HG03060 (cell line): ENCODE data around the gene IL36B.

ENCODE experiments used
- ATAC-seq: cut with Tn5 transposase; IDR thresholded peaks from one replicate; pipeline ENCODE4 v1.9.1; 2021; ENCODE audit warnings: low read depth, moderate number of reproducible peaks; ENCODE audit not compliant: unreplicated experiment

Gene IL36B

DNA sequence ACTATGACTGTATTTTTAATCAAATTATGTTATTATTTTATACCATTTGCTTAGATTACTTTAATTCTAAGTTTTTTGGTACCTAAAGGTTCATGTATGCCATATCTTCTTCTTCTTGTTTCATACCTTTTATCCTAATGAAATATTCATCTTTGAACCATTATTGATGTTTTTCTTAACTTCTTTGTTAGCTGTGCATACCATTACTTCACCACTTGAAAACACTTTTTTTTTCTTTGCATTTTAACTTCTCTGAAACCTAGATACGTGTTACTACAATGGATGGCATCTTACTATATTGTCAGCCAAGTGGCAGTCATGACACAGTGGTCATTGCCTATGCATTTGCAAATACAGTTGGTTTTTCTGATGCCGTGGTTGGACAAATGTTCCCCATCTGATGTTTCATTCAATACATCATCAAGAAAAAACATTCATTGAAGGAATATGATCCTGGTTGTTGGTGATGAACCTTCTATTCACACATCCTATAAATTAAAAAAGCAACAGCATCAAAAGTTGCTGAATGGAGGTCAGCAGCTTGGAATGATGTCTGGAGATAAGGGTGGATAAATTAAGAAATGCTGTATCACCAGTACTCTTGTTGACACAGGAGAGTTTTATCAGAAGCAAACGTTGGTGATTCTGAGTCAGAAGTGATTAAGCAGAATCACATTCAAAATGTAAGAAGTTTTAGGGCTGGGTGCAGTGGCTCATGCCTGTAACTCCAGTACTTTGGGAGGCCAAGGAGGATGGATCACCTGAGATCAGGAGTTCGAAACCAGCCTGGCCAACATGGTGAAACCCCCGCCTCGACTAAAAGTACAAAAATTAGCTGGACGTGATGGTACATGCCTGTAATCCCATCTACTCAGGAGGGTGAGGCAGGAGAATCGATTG is 40.0 kb downstream of the IL36B start:
- no peak for ATAC-seq

DNA sequence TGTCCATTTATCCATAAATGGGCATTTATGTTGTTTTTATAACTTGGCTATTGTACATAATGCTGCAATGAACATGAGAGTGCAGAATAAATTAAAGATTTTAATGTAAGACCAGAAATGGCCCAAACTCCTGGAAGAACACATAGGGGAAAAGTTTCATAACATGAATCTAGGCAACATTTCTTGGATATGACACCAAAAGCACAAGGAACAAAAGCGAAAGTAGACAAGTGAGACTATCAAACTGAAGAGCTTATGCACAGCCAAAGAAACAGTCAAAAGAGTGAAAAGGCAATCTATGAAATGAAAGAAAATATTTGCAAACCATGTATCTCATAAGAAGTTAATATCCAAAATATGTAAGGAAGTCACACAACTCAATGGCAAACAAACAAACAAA is 41.6 kb downstream of the IL36B start:
- no peak for ATAC-seq

DNA sequence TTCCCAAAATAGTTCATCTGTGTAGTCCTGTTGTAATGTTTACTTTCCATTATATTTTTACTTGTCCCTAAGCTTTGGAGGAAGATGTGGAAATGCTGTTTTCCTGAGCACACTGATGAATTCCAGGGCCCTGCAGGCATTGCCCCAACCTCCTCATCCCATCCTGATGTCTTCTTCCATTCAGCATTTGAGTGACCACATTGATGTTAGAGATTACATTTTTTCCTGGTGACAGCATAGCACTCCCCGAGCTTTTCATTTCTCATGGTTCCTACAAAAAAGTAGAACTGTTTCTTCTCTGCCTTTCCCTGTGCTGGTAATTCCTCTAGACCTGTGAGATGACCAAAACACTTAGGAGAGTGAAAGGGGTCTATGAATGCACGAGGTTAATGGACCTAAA is 42.6 kb downstream of the IL36B start:
- ATAC-seq, result no peak

DNA sequence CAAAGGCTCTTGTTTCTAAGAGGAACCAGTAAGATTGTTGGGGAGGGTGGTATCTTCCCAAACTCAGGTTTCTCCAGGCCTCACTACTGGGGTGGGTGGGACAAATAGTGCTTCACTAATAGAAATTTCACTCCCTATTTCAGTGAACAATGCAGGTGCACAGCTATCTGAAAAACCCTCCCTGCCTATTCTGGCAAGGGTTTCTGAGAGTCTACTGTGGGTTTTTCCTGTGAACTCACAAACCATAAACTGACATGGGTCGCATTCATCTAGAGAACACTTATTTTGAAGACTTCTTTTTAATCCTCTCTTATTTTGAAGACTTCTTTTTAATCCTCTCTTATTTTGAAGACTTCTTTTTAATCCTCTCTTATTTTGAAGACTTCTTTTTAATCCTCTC is 43.0 kb downstream of the IL36B start:
- no peak for ATAC-seq

GRCh38 chr2:113007250-113007649 is 45.4 kb downstream of the IL36B start:
- no peak for ATAC-seq

DNA sequence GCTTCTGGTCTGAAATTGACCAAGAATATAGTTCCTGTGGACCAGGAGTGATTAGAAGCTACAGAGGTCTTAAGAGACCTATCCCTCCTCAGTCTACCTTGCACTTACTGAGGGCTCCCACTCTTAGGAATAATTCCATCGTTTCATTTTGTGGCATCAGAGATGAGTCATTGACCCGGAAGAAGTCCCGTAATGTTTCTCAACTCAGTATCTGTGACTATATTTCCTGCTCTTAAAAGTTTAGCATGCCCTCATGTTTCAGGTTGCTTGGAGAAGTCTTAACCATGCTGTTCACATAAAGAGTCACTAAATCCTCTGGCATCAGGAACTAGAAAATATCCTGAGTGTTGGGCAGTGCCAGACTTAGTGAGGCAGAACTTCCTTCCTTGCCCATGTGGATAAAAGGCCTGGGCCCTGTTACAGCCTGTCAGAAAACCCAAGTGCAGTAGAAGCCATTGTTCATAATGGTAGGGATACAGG is 47.6 kb downstream of the IL36B start, which contains the start of gene IL36A:
Gene IL36A (plus strand): TSS at position 430 of the 480 bp plus-strand sequence. CDS start 413 bp downstream, outside the sequence.
- no peak for ATAC-seq

- ATAC-seq, result no peak
These were observed 50.0 kb downstream of the IL36B start for GRCh38 chr2:113002677-113003076.

- no peak for ATAC-seq
These were observed 52.2 kb downstream of the IL36B start for GRCh38 chr2:113000436-113000835.

GRCh38 chr2:112997151-112997550 is 55.5 kb downstream of the IL36B start:
- no peak for ATAC-seq

DNA sequence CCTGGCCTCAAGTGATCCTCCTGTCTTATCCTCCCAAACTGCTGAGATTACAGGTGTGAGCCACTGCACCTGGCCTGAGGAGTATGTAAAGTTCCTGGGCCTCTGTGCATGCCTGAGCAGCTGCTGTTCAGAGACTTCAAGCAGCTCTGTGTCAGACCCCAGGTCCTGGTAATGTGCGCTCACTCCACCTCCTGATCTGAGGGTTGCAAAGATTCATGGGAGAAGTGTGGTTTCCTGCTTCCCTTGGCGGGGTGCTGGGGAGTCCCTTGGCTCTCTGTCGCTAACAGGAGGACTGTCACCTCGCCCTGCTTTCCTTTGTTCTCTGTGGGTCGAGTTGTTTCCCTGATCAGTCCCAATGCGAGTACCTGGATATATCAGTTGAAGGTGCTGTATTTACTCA is 56.0 kb downstream of the IL36B start:
- no peak for ATAC-seq

DNA sequence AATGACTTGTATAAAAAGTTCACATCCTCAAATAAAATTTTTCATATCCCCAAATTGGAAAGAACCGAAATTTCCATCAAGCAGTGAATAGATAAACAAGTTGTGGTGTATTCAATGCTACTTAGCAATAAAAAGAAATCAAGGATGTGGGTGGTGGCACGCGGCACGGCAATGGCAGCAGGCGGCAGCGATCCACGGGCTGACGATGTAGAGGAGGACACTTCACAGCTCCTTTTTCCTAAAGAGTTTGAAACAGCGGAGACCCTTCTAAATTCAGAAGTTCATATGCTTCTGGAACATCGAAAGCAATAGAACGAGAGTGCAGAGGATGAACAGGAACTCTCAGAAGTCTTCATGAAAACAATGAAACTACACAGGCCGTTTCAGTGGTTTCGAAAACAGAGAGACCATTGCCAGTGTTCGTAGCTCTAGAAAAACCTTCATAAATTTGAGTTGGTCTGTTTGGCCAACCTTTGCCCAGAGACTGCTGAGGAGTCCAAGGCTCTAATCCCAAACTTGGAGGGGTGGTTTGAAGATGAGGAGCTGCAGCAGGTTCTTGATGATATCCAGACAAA is 57.2 kb downstream of the IL36B start:
- no peak for ATAC-seq

GRCh38 chr2:112994648-112995047 is 58.0 kb downstream of the IL36B start:
- no peak for ATAC-seq

- no peak for ATAC-seq
These were observed 58.8 kb downstream of the IL36B start for GRCh38 chr2:112993831-112994230.

- ATAC-seq, result no peak
These were observed 63.1 kb downstream of the IL36B start for GRCh38 chr2:112989611-112990010.

- ATAC-seq, result no peak
These were observed 67.6 kb downstream of the IL36B start for GRCh38 chr2:112985090-112985489.

DNA sequence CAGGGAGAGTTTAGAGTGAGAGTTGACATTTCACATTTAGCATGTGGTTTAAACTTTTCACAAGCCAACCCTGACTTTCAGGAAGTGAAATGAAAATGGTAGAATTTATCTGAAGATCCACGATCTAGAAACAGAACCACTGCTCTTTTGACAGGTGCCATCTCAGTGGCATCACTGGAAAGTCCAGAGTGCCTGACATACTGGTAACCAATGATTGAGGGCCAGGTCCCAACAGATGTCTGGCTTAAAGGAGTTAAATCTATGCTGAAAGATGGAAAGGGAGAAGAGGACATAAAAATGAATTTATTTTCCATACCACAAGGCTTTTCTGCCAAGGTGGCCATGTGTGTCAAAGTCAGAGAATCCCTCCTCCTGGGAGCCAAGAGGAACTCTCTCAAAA is 72.1 kb downstream of the IL36B start:
- ATAC-seq, result no peak

DNA sequence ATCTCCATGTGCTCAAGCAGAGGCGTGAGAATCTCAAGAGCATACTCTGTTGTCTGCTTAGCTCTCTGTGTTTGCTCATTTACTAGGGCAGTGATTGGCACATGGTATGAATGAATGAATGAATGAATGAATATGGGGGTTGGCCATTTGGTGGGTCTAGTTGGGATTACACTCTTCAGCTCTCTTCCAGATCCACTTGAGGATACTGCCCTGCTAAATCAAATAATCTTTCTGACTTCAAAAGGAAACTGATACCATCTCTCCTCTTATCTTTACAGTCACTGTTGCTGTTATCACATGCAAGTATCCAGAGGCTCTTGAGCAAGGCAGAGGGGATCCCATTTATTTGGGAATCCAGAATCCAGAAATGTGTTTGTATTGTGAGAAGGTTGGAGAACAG is 72.9 kb downstream of the IL36B start:
- no peak for ATAC-seq

DNA sequence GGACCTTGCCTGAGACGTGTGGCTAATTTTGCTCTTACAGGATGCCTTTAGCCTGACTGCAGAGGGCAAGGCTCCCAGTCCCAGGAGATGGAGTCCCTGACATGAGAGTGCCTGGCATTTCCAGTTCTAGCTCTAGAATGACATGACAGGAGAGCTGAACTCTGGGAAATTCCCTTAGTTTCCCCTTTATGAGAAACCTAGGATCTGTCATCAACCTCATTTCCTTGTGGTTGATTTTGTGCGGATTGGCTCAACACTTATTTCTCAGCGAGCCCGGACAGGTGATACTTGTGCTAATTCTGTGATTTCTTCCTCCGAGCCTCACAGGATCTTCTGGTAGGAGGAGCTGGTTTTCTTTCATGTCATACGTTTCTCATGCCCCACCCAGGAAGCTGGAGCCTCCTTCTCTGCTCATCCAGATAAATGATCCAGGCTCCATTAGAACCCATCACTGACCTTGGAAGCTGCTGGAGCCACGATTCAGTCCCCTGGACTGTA is 75.1 kb downstream of the IL36B start, which contains the start of gene IL36G:
Gene IL36G (plus strand): TSS at position 448 of the 498 bp plus-strand sequence. CDS start 633 bp downstream, outside the sequence.
- no peak for ATAC-seq
